ENCODE measurements around the gene KRTDAP. TPM values are rescaled to one million over a fixed set of nuclear protein-coding genes. Genes with fewer than 3 reads are reported as not detected.

KRTDAP gene
- total and polyA plus RNA-seq, 9 of the 15 experiments (the other 6 are each of a cell fraction or from before 2014, with no cell fraction given) = not detected

DNA sequence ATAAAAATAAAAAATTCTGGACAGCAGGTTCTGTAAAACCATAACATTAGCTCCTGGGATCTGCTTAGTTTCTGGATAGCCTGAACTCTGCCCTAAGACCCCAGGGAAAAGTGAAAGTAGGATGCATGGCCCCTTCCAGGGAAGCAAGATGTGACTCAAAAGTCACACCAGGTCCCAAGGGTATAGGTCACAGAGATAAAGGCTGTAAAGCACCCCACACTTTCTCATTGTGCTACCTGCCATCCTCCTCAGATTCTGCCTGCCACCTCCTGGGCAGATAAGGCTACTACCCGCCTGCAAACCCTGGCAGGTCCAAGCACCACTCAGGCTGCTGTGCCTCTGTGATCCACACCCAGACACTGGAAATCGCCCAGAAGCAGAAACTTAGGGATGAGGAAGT is 21.6 kb downstream of the KRTDAP start (continued):
- peak; percentile 40; the same call in 1 of the 2 replicates for TF ChIP-seq ESRRA (IDR thresholded peaks at IDR 0.05; ENCODE audit: borderline replicate concordance, low read depth)
- no peak for TF ChIP-seq PRMT5 (CRISPR knock-in tag; IDR thresholded peaks at IDR 0.05)
- TF ChIP-seq SP1 (CRISPR knock-in tag; IDR thresholded peaks at IDR 0.05) = no peak
- TF ChIP-seq MAZ (CRISPR knock-in tag; conservative IDR thresholded peaks at IDR 0.05 in 1 of 2, IDR thresholded peaks at IDR 0.05 in 1 of 2) = peak in 1 of 2 experiments; percentile 15; a peak in 1 of 4 replicates
- no peak for TF ChIP-seq MXI1 (IDR thresholded peaks at IDR 0.05; ENCODE audit: low read depth, low read length)
- no peak for TF ChIP-seq RBBP5 (IDR thresholded peaks at IDR 0.05; ENCODE audit: borderline replicate concordance, insufficient read depth, low read length, poor library complexity, severe bottlenecking)
- peak; percentile 69; the same call in 1 of the 2 replicates for TF ChIP-seq NR2C1 (IDR thresholded peaks at IDR 0.05)
- TF ChIP-seq NR2C1 (tag; IDR thresholded peaks at IDR 0.05) = peak; percentile 92
- TF ChIP-seq POLR2G (IDR thresholded peaks at IDR 0.05; ENCODE audit: low read depth, low read length) = no peak
- TF ChIP-seq MTA3 (IDR thresholded peaks at IDR 0.05; ENCODE audit: borderline replicate concordance) = no peak
- no peak for TF ChIP-seq POLR2B (IDR thresholded peaks at IDR 0.05; ENCODE audit: low read depth, partially characterized antibody)
- TF ChIP-seq SMARCE1 (IDR thresholded peaks at IDR 0.05) = no peak
- no peak for TF ChIP-seq STAT5A (IDR thresholded peaks at IDR 0.05; ENCODE audit: borderline replicate concordance, low read length)
- no peak for TF ChIP-seq NR2C2 (CRISPR knock-in tag; IDR thresholded peaks at IDR 0.05)
- TF ChIP-seq NR2C2 (tag; IDR thresholded peaks at IDR 0.05) = peak; percentile 91
- peak; percentile 85 to 89 for TF ChIP-seq RAD21 (CRISPR knock-in tag; conservative IDR thresholded peaks at IDR 0.05 in 1 of 2, IDR thresholded peaks at IDR 0.05 in 1 of 2)
- TF ChIP-seq ZNF449 (CRISPR knock-in tag; IDR thresholded peaks at IDR 0.05) = no peak
- no peak for TF ChIP-seq ARHGAP35 (IDR thresholded peaks at IDR 0.05; ENCODE audit: partially characterized antibody)
- no peak for TF ChIP-seq TCF7 (IDR thresholded peaks at IDR 0.05; ENCODE audit: borderline replicate concordance)
- TF ChIP-seq PTTG1 (tag; IDR thresholded peaks at IDR 0.05; ENCODE audit: low read depth) = no peak
- TF ChIP-seq BRD9 (IDR thresholded peaks at IDR 0.05; ENCODE audit: low read depth, partially characterized antibody) = no peak
- no peak for TF ChIP-seq HNRNPK (IDR thresholded peaks at IDR 0.05; ENCODE audit: low read depth, low read length, poor library complexity, severe bottlenecking)
- TF ChIP-seq, protein P1, sequence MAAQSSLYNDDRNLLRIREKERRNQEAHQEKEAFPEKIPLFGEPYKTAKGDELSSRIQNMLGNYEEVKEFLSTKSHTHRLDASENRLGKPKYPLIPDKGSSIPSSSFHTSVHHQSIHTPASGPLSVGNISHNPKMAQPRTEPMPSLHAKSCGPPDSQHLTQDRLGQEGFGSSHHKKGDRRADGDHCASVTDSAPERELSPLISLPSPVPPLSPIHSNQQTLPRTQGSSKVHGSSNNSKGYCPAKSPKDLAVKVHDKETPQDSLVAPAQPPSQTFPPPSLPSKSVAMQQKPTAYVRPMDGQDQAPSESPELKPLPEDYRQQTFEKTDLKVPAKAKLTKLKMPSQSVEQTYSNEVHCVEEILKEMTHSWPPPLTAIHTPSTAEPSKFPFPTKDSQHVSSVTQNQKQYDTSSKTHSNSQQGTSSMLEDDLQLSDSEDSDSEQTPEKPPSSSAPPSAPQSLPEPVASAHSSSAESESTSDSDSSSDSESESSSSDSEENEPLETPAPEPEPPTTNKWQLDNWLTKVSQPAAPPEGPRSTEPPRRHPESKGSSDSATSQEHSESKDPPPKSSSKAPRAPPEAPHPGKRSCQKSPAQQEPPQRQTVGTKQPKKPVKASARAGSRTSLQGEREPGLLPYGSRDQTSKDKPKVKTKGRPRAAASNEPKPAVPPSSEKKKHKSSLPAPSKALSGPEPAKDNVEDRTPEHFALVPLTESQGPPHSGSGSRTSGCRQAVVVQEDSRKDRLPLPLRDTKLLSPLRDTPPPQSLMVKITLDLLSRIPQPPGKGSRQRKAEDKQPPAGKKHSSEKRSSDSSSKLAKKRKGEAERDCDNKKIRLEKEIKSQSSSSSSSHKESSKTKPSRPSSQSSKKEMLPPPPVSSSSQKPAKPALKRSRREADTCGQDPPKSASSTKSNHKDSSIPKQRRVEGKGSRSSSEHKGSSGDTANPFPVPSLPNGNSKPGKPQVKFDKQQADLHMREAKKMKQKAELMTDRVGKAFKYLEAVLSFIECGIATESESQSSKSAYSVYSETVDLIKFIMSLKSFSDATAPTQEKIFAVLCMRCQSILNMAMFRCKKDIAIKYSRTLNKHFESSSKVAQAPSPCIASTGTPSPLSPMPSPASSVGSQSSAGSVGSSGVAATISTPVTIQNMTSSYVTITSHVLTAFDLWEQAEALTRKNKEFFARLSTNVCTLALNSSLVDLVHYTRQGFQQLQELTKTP (IDR thresholded peaks at IDR 0.05; ENCODE audit: low read depth in 1 of 2, partially characterized antibody in 2 of 2) = no peak
- no peak for TF ChIP-seq FOXJ2 (tag; IDR thresholded peaks at IDR 0.05)
- no peak for TF ChIP-seq CBX2 (IDR thresholded peaks at IDR 0.05; ENCODE audit: insufficient read depth, low read length, poor library complexity, severe bottlenecking)

All from K562 (cell line).